ENCODE data around the gene SERPINB1. TPM values are rescaled to one million over a fixed set of nuclear protein-coding genes. Genes with fewer than 3 reads are reported as not detected.
A peak's percentile ranks its signal among the peaks of the same experiment; 100 is the strongest.

The SERPINB1 gene
- polyA plus RNA-seq, 2 of the 4 experiments (the other 2 are of a cell fraction): 52.7 to 135 TPM

DNA sequence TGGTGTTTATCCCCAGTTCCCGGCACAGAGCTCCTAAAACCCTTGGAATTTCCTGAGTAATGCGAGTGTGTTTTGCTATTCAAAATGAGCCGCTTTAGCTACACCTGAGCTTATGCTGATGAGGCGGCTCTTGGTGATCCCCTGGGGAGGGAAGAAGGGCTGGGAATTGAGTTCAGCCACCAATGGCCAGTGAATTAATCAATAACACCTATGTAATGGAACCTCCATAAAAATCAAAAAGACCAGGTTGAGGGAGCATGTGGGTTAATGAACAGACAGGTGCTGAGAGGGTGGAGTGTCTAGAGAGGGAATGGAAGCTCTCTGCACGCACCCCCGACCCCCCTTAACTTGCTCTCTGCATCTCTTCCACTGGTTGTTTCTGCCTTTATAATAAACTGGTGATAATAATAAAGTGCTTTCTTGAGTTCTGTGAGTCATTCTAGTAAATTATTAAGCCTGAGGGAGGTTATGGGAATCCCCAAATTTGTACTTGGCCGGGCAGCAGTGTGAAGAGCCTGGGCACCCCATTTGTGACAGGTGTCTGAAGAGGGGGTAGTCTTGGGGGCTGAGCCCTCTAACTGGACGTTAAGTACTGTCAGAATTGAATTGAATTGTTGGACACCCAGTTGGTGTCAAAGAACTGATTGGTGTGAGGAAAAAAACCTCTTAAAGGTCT is 24.6 kb upstream of the SERPINB1 start:
- peak overlapping the region; percentile 18; the same call in 1 of the 3 replicates for H3K4me3 ChIP-seq
- TF ChIP-seq KDM5A (IDR thresholded peaks at IDR 0.05) (no peak), CHD4 (IDR thresholded peaks at IDR 0.05; ENCODE audit: borderline replicate concordance) (no peak), POLR2A (IDR thresholded peaks at IDR 0.05; ENCODE audit: low read length) (no peak), MAZ (IDR thresholded peaks at IDR 0.05; ENCODE audit: borderline replicate concordance, low read depth, low read length) (no peak), FOSL2 (IDR thresholded peaks at IDR 0.05) (no peak), FOSL2 (CRISPR knock-in tag; IDR thresholded peaks at IDR 0.05) (0 out of 2 replicates have a peak, but pooled peaks have one; percentile 12)
- TF ChIP-seq, protein P1, sequence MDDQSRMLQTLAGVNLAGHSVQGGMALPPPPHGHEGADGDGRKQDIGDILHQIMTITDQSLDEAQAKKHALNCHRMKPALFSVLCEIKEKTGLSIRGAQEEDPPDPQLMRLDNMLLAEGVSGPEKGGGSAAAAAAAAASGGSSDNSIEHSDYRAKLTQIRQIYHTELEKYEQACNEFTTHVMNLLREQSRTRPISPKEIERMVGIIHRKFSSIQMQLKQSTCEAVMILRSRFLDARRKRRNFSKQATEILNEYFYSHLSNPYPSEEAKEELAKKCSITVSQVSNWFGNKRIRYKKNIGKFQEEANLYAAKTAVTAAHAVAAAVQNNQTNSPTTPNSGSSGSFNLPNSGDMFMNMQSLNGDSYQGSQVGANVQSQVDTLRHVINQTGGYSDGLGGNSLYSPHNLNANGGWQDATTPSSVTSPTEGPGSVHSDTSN (IDR thresholded peaks at IDR 0.05): no peak
- FAIRE-seq (no peak), DNase-seq (ENCODE audit: low read depth in 1 of 2, low spot score in 1 of 2) (no peak), ATAC-seq (peak; percentile 59 to 63; a peak in 5 of 6 replicates)
- POLR2A ChIA-PET: interaction anchor here (1.1 to 1.4 kb wide), 2 partner anchors 10 to 37 kb away, joined by 3 to 7 read pairs; partner anchors contain the start of gene SERPINB9
- peaks cover 40% of the 10 kb centered on the region for H3K4me1 ChIP-seq
- peak overlapping the region; percentile 69 to 83 for H3K27ac ChIP-seq
- CTCF ChIA-PET: interaction anchor here (0.9 to 2.7 kb wide), 7 partner anchors 12 to 86 kb away, joined by 3 to 9 read pairs (median 6); no protein-coding TSS in a partner anchor
- no peaks in the 10 kb centered on the region for H3K9me3 ChIP-seq
- peak overlapping the region; percentile 95 for H3K4me2 ChIP-seq
- WGBS (ENCODE audit: missing lambda C conversion rate): 6% methylated on average over 8 of the region's 8 CpGs

DNA sequence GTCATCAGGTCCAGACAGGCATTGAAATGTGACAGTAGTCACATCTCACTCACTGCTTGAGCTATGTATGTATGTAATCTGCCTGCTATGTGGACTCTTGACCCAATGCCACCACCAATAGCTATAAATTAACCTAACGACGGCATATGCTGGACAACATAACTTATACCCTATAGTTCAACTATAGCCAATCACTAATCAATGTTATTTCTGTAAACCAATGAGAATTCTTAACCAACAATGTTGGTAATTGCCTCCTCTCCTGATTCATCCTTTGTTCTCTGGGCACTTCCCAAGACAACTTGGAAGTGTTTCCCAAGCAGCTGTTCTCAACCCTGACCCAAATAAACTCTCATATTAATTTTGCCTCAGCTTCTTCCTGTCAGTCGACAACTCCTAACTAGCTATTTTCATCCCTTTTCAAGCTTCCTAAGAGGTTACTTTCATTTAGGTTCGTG is 24.1 kb upstream of the SERPINB1 start:
- H3K9me3 ChIP-seq: no peaks in the 10 kb centered on the region
- H3K4me1 ChIP-seq: peaks cover 36% of the 10 kb centered on the region
- WGBS (ENCODE audit: missing lambda C conversion rate): 1% methylated on average over 4 of the region's 4 CpGs
- ChIA-PET CTCF (interaction anchor here (0.6 to 2.7 kb wide), 8 partner anchors 12 to 259 kb away, joined by 3 to 9 read pairs (median 6); no protein-coding TSS in a partner anchor), POLR2A (interaction anchor here (1.1 to 1.4 kb wide), 2 partner anchors 11 to 37 kb away, joined by 3 to 7 read pairs; partner anchors contain the start of gene SERPINB9)
- FAIRE-seq: no peak
- H3K4me3 ChIP-seq: peak overlapping the region; percentile 18; the same call in 1 of the 3 replicates
- ATAC-seq: peak; percentile 47 to 58; a peak in 4 of 6 replicates
- DNase-seq (ENCODE audit: low read depth in 1 of 2, low spot score in 1 of 2): no peak
- H3K4me2 ChIP-seq: peak overlapping the region; percentile 95
- H3K27ac ChIP-seq: peak overlapping the region; percentile 69 to 83
- TF ChIP-seq, protein P2, sequence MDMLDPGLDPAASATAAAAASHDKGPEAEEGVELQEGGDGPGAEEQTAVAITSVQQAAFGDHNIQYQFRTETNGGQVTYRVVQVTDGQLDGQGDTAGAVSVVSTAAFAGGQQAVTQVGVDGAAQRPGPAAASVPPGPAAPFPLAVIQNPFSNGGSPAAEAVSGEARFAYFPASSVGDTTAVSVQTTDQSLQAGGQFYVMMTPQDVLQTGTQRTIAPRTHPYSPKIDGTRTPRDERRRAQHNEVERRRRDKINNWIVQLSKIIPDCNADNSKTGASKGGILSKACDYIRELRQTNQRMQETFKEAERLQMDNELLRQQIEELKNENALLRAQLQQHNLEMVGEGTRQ (IDR thresholded peaks at IDR 0.05): no peak
- TF ChIP-seq CHD4 (IDR thresholded peaks at IDR 0.05; ENCODE audit: borderline replicate concordance): no peak

DNA sequence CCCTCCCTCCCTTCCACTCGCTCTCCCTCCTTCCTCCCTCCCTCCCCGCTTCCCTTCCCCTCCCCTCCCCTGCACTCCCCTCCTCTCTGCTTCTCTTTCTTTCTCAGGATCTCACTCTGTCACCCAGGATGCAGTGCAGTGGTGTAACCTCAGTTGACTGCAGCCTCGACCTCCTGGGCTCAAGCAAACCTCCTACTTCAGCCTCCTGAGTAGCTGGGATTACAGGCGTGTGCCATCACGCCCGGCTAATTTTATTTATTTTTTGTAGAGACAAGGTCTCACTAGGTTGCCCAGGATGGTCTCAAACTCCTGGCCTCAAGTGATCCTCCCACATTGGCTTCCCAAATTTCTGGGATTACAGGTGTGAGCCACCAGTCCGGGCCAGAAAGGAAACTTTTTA is 23.6 kb upstream of the SERPINB1 start:
- TF ChIP-seq NFE2L2 (conservative IDR thresholded peaks at IDR 0.05; ENCODE audit: low read length) (no peak), GATA3 (IDR thresholded peaks at IDR 0.05; ENCODE audit: borderline replicate concordance) (no peak), CEBPB (IDR thresholded peaks at IDR 0.05) (no peak)
- POLR2A ChIA-PET: interaction anchor here (1.1 to 1.4 kb wide), 2 partner anchors 11 to 38 kb away, joined by 3 to 7 read pairs; partner anchors contain the start of gene SERPINB9
- peak overlapping the region; percentile 69 to 83; a peak in 5 of 6 replicates for H3K27ac ChIP-seq
- H3K4me3 ChIP-seq: no peak overlapping the region
- ATAC-seq (no peak), FAIRE-seq (no peak), DNase-seq (ENCODE audit: low read depth in 1 of 2, low spot score in 1 of 2) (no peak)
- CTCF ChIA-PET: interaction anchor here (0.6 to 2.7 kb wide), 9 partner anchors 11 to 259 kb away, joined by 3 to 9 read pairs (median 6); no protein-coding TSS in a partner anchor
- 65% methylated on average over 4 of the region's 7 CpGs for WGBS (ENCODE audit: missing lambda C conversion rate)
- H3K9me3 ChIP-seq: no peaks in the 10 kb centered on the region
- peaks cover 33% of the 10 kb centered on the region for H3K4me1 ChIP-seq
- peak overlapping the region; percentile 95 for H3K4me2 ChIP-seq

DNA sequence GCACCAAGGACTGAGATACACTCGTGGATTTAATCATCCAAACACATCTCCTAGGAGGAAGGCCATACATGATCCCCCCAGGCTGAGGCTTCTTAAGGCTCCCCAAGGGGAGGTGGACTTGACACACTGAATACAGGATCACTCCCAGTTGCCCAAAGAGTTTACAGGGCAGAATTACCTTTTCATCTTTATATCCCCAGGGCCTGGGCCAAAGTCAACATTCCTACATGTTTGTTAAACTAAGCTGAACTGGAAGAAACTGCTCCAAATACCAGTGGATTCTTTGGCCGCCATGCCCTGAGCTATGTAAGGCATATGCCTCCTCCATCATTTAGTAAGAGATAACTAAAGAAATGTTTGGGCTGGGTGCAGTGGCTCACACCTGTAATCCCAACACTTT is 22.2 kb upstream of the SERPINB1 start:
- CTCF ChIA-PET: interaction anchor here (2.3 kb wide), 1 partner anchor 48 kb away, joined by 9 read pairs; no protein-coding TSS in a partner anchor
- Histone ChIP-seq H3K4me2 (no peak overlapping the region), H3K9me3 (no peaks in the 10 kb centered on the region), H3K27ac (peak overlapping the region in 1 of 2 experiments; percentile 55; a peak in 2 of 6 replicates), H3K4me3 (no peak overlapping the region), H3K4me1 (peaks cover 35% of the 10 kb centered on the region)
- FAIRE-seq (no peak), DNase-seq (ENCODE audit: low read depth in 1 of 2, low spot score in 1 of 2) (no peak), ATAC-seq (no peak)
- 70% methylated on average over 2 of the region's 2 CpGs for WGBS (ENCODE audit: missing lambda C conversion rate)
- POLR2A ChIA-PET: no interaction called here
- TF ChIP-seq TP53 (CRISPR knock-in tag; IDR thresholded peaks at IDR 0.05) (no peak), CEBPB (IDR thresholded peaks at IDR 0.05) (no peak), MAZ (IDR thresholded peaks at IDR 0.05; ENCODE audit: borderline replicate concordance, low read depth, low read length) (no peak)
- TF ChIP-seq, protein P3, sequence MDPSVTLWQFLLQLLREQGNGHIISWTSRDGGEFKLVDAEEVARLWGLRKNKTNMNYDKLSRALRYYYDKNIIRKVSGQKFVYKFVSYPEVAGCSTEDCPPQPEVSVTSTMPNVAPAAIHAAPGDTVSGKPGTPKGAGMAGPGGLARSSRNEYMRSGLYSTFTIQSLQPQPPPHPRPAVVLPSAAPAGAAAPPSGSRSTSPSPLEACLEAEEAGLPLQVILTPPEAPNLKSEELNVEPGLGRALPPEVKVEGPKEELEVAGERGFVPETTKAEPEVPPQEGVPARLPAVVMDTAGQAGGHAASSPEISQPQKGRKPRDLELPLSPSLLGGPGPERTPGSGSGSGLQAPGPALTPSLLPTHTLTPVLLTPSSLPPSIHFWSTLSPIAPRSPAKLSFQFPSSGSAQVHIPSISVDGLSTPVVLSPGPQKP (IDR thresholded peaks at IDR 0.05; ENCODE audit: low read depth, low read length): no peak

Measured in A549 (cell line).